IMR-90 (cell line): Measurements from ENCODE around the gene ENAM. TPM values are rescaled to one million over a fixed set of nuclear protein-coding genes. Genes with fewer than 3 reads are reported as not detected.

Experiments
- ATAC-seq: fragments of 200-7000 bp; cut with Tn5 transposase; 2 replicates; pipeline ENCODE4 v1.9.1; 2020; ENCODE audit warnings: low read depth, mild to moderate bottlenecking, moderate library complexity
- BruUV-seq: library from RNA; stranded (reverse); fragments of 400-500 nt; replicated peaks from 2 replicates; lab custom pipeline; 2021; lab: Mats Ljungman, UMichigan
- CTCF ChIA-PET: fragments of 300-600 bp; formaldehyde crosslinking; extraction: SDS; loops from one replicate; lab custom pipeline; 2021; ENCODE audit warnings: antibody characterized with exemption; lab: Yijun Ruan, JAX
- POLR2A ChIA-PET: fragments of 300-600 bp; sonication (Branson Sonifier 250); formaldehyde crosslinking; loops from one replicate; lab custom pipeline; 2022; ENCODE audit warnings: antibody characterized with exemption; ENCODE audit not compliant: unreplicated experiment; lab: Charles Lee
- DNase-seq: peaks from one replicate; pipeline ENCODE4 v3.0.0; 2013
- H2AFZ ChIP-seq: replicated peaks from 2 replicates; pipeline ENCODE3; 2013; ENCODE audit warnings: low read length, mild to moderate bottlenecking; ENCODE audit not compliant: poor library complexity
- H2AK5ac ChIP-seq: 2 replicates; pipeline ENCODE4 v1.6.1; 2013; ENCODE audit warnings: low read depth, low read length, inconsistent platforms
- H2AK9ac ChIP-seq: replicated peaks from 2 replicates; pipeline ENCODE3; 2013; ENCODE audit warnings: mild to moderate bottlenecking, low read depth, low read length, moderate library complexity; ENCODE audit not compliant: poor library complexity
- H2BK120ac ChIP-seq: 2 replicates; pipeline ENCODE4 v1.6.1; 2013; ENCODE audit warnings: low read depth, low read length, inconsistent platforms
- H2BK15ac ChIP-seq: 3 replicates; pipeline ENCODE4 v1.6.1; 2013; ENCODE audit warnings: low read depth, low read length, inconsistent platforms
- H2BK20ac ChIP-seq: 2 replicates; pipeline ENCODE4 v1.6.1; 2013; ENCODE audit warnings: low read depth, mild to moderate bottlenecking, inconsistent platforms, low read length, moderate library complexity
- H2BK5ac ChIP-seq: 2 replicates; pipeline ENCODE4 v1.6.1; 2013; ENCODE audit warnings: mild to moderate bottlenecking, low read depth, low read length, inconsistent platforms; ENCODE audit not compliant: poor library complexity, severe bottlenecking
- H3K14ac ChIP-seq: replicated peaks from 2 replicates; pipeline ENCODE4 v1.6.1; 2013; ENCODE audit warnings: low read depth, low read length, inconsistent platforms
- H3K18ac ChIP-seq: 2 replicates; pipeline ENCODE4 v1.6.1; 2013; ENCODE audit warnings: low read depth, low read length, control low read depth
- H3K23ac ChIP-seq: 2 replicates; pipeline ENCODE4 v1.6.1; 2013; ENCODE audit warnings: low read depth, low read length, inconsistent platforms
- H3K27ac ChIP-seq: 2 replicates; pipeline ENCODE4 v1.5.1; 2013; ENCODE audit warnings: mild to moderate bottlenecking, control low read depth, low read length; ENCODE audit not compliant: insufficient read depth
- H3K27me3 ChIP-seq: 2 replicates; pipeline ENCODE4 v1.6.1; 2013; ENCODE audit warnings: low read length; ENCODE audit not compliant: control insufficient read depth, insufficient read depth
- H3K36me3 ChIP-seq: 2 replicates; pipeline ENCODE4 v1.6.1; 2013; ENCODE audit warnings: low read length, mixed read lengths; ENCODE audit not compliant: control insufficient read depth, insufficient read depth
- H3K4ac ChIP-seq: 2 replicates; pipeline ENCODE4 v1.6.1; 2013; ENCODE audit warnings: low read depth, low read length, inconsistent platforms
- H3K4me1 ChIP-seq: 2 replicates; pipeline ENCODE4 v1.6.1; 2013; ENCODE audit warnings: low read length, mixed read lengths; ENCODE audit not compliant: control insufficient read depth, insufficient read depth
- H3K4me2 ChIP-seq: 2 replicates; pipeline ENCODE4 v1.6.1; 2013; ENCODE audit warnings: low read depth, mild to moderate bottlenecking, control low read depth, low read length, moderate library complexity
- H3K4me3 ChIP-seq: 2 replicates; pipeline ENCODE4 v1.5.1; 2013; ENCODE audit warnings: low read depth, mild to moderate bottlenecking, control low read depth, low read length, moderate library complexity; ENCODE audit not compliant: insufficient read depth
- H3K56ac ChIP-seq: 2 replicates; pipeline ENCODE4 v1.6.1; 2013; ENCODE audit warnings: low read length, inconsistent platforms; ENCODE audit not compliant: insufficient read depth; ENCODE audit errors: extremely low read depth
- H3K79me1 ChIP-seq, 2 experiments: 2 replicates each; pipeline ENCODE4 v1.6.1; 2013; ENCODE audit warnings: low read length in 2 of 2, inconsistent platforms in 1 of 2, low read depth in 1 of 2
- H3K9ac ChIP-seq: 2 replicates; pipeline ENCODE4 v1.6.1; 2013; ENCODE audit warnings: low read depth, low read length, control low read depth
- H3K9me1 ChIP-seq: 2 replicates; pipeline ENCODE4 v1.6.1; 2013; ENCODE audit warnings: low read length, inconsistent platforms; ENCODE audit not compliant: insufficient read depth
- H3K9me3 ChIP-seq: 2 replicates; pipeline ENCODE4 v1.6.1; 2013; ENCODE audit warnings: low read length; ENCODE audit not compliant: control insufficient read depth, insufficient read depth
- H4K20me1 ChIP-seq: 2 replicates; pipeline ENCODE4 v1.6.1; 2013; ENCODE audit warnings: low read length, inconsistent platforms; ENCODE audit not compliant: insufficient read depth
- H4K5ac ChIP-seq: 2 replicates; pipeline ENCODE4 v1.6.1; 2013; ENCODE audit warnings: mild to moderate bottlenecking, low read depth, low read length, control low read depth
- H4K8ac ChIP-seq, 2 experiments: 2 replicates each; pipeline ENCODE4 v1.6.1; 2013; ENCODE audit warnings: low read depth in 2 of 2, low read length in 2 of 2, control low read depth in 1 of 2, inconsistent platforms in 1 of 2
- H4K91ac ChIP-seq: 2 replicates; pipeline ENCODE4 v1.6.1; 2013; ENCODE audit warnings: low read depth, low read length, inconsistent platforms; ENCODE audit not compliant: insufficient read depth
- BHLHE40 ChIP-seq: fragments of 150-350 bp; IDR thresholded peaks from 2 replicates; pipeline ENCODE4 v1.6.1; 2016; ENCODE audit warnings: mild to moderate bottlenecking, low read depth, low read length
- CHD1 ChIP-seq: IDR thresholded peaks from 2 replicates; pipeline ENCODE4 v1.6.1; 2012; ENCODE audit warnings: low read depth, low read length, improper control_type of control experiment
- CTCF ChIP-seq: conservative IDR thresholded peaks from 2 replicates; pipeline ENCODE4 v1.5.1; 2012; ENCODE audit warnings: mild to moderate bottlenecking, low read depth, low read length, improper control_type of control experiment
- ELK1 ChIP-seq: fragments of 150-350 bp; IDR thresholded peaks from 2 replicates; pipeline ENCODE4 v1.6.1; 2016; ENCODE audit warnings: low read depth, mild to moderate bottlenecking, low read length, moderate library complexity, borderline replicate concordance
- MAFK ChIP-seq: IDR thresholded peaks from 2 replicates; pipeline ENCODE4 v1.6.1; 2012; ENCODE audit warnings: low read depth, low read length, improper control_type of control experiment
- MAZ ChIP-seq: IDR thresholded peaks from 2 replicates; pipeline ENCODE4 v1.6.1; 2012; ENCODE audit warnings: low read depth, mild to moderate bottlenecking, low read length, improper control_type of control experiment, moderate library complexity, borderline replicate concordance
- MXI1 ChIP-seq: IDR thresholded peaks from 2 replicates; pipeline ENCODE4 v1.6.1; 2012; ENCODE audit warnings: low read depth, mild to moderate bottlenecking, low read length, moderate library complexity, borderline replicate concordance
- NFE2L2 ChIP-seq: fragments of 150-350 bp; IDR thresholded peaks from 2 replicates; pipeline ENCODE4 v1.6.1; 2016; ENCODE audit warnings: low read depth, mild to moderate bottlenecking, low read length
- POLR2A ChIP-seq: IDR thresholded peaks from 2 replicates; pipeline ENCODE4 v1.6.1; 2012; ENCODE audit warnings: mild to moderate bottlenecking, low read depth, low read length
- RCOR1 ChIP-seq: IDR thresholded peaks from 2 replicates; pipeline ENCODE4 v1.6.1; 2012; ENCODE audit warnings: mild to moderate bottlenecking, low read length, improper control_type of control experiment; ENCODE audit not compliant: insufficient replicate concordance
- RFX5 ChIP-seq: IDR thresholded peaks from 2 replicates; pipeline ENCODE4 v1.8.0; 2012; ENCODE audit warnings: low read depth, mild to moderate bottlenecking, low read length, moderate library complexity
- SMC3 ChIP-seq: fragments of 150-350 bp; IDR thresholded peaks from 2 replicates; pipeline ENCODE4 v1.6.1; 2016; ENCODE audit warnings: low read depth, mild to moderate bottlenecking, antibody characterized with exemption, low read length, moderate library complexity
- USF2 ChIP-seq: fragments of 150-350 bp; IDR thresholded peaks from 2 replicates; pipeline ENCODE4 v1.6.1; 2017; ENCODE audit warnings: mild to moderate bottlenecking, antibody characterized with exemption, low read length, low read depth
- dilution Hi-C: fragments of 300-500 bp; cut with HindIII; formaldehyde crosslinking; loops from one replicate; pipeline ENCODE4 v1.14.3; 2018; ENCODE audit warnings: low sequenced_read_pairs; ENCODE audit not compliant: unreplicated experiment
- in situ Hi-C: fragments of 300-500 bp; cut with MboI; formaldehyde crosslinking; loops from 3 replicates; pipeline ENCODE4 v1.14.3; 2019; ENCODE audit warnings: low sequenced_read_pairs, inconsistent platforms, mixed read lengths
- intact Hi-C: fragments of 100-400 bp; cut with micrococcal nuclease; formaldehyde crosslinking; loops from 2 replicates; pipeline ENCODE4 v1.10.0; 2022
- polyA plus RNA-seq, 3 experiments: library from polyadenylated mRNA; depleted of rRNA; stranded (reverse); fragments of >200 nt; gene quantifications; 2 replicates each; pipeline ENCODE4 v1.2.3, GENCODE V29; 2012; ENCODE audit warnings: low replicate concordance in 1 of 3
- total RNA-seq: library from RNA; depleted of rRNA; stranded (reverse); fragments of >200 nt; gene quantifications from 2 replicates; pipeline ENCODE4 v1.2.3, GENCODE V29; 2012

The ENAM gene
- total and polyA plus RNA-seq, 2 of the 4 experiments (the other 2 are of a cell fraction): under 0.01 to 0.10 TPM

GRCh38 chr4:70680934-70681333, 52.4 kb downstream of the ENAM start:
- BruUV-seq: no TSS peak
- intact Hi-C loops: no loop called here
- H4K8ac ChIP-seq: no peak overlapping the region
- H4K5ac ChIP-seq: no peak overlapping the region
- H2AFZ ChIP-seq: no peak overlapping the region
- no peaks in the 10 kb centered on the region for H3K79me1 ChIP-seq
- 0 out of 2 replicates have a peak, but pooled peaks cover 2% of the 10 kb centered on the region for H3K9me1 ChIP-seq
- no peak overlapping the region for H3K27ac ChIP-seq
- no peak overlapping the region for H2BK5ac ChIP-seq
- DNase-seq: no peak
- H3K23ac ChIP-seq: no peak overlapping the region
- no peak overlapping the region for H2BK15ac ChIP-seq
- H3K9ac ChIP-seq: no peak overlapping the region
- no peak overlapping the region for H3K56ac ChIP-seq
- no peak overlapping the region for H4K91ac ChIP-seq
- no peak overlapping the region for H2BK120ac ChIP-seq
- dilution Hi-C loops: no loop called here
- no peak for TF ChIP-seq NFE2L2
- no peak for TF ChIP-seq SMC3
- TF ChIP-seq MXI1: no peak
- TF ChIP-seq CHD1: no peak
- no peak for TF ChIP-seq BHLHE40
- no peak for TF ChIP-seq POLR2A
- no peak for TF ChIP-seq MAZ
- no peak for TF ChIP-seq RCOR1
- no peak for TF ChIP-seq RFX5
- TF ChIP-seq CTCF: no peak
- no peak for TF ChIP-seq USF2
- no peak for TF ChIP-seq MAFK
- no peak for TF ChIP-seq ELK1
- H2AK5ac ChIP-seq: no peak overlapping the region
- H4K20me1 ChIP-seq: no peaks in the 10 kb centered on the region
- H3K14ac ChIP-seq: no peak overlapping the region
- H3K27me3 ChIP-seq: no peaks in the 10 kb centered on the region
- H3K36me3 ChIP-seq: no peaks in the 10 kb centered on the region
- no peak overlapping the region for H3K4me2 ChIP-seq
- no peaks in the 10 kb centered on the region for H3K9me3 ChIP-seq
- H3K4me1 ChIP-seq: no peaks in the 10 kb centered on the region
- H2AK9ac ChIP-seq: no peak overlapping the region
- in situ Hi-C loops: no loop called here
- POLR2A ChIA-PET: no interaction called here
- H2BK20ac ChIP-seq: no peak overlapping the region
- no peak overlapping the region for H3K18ac ChIP-seq
- H3K4me3 ChIP-seq: no peak overlapping the region
- ATAC-seq: no peak
- no peak overlapping the region for H3K4ac ChIP-seq
- CTCF ChIA-PET: no interaction called here
